HG02763 (cell line): ENCODE data around the gene VPS13D.
"Not testable (repeated sequence)": the region's sequence is repeated elsewhere in the genome, so short reads cannot be mapped to it uniquely, and the experiment has no call there.

Experiments used
- ATAC-seq: cut with Tn5 transposase; IDR thresholded peaks from one replicate; pipeline ENCODE4 v1.9.1; 2021; ENCODE audit warnings: mild to moderate bottlenecking, moderate library complexity; ENCODE audit not compliant: unreplicated experiment

The VPS13D gene

DNA sequence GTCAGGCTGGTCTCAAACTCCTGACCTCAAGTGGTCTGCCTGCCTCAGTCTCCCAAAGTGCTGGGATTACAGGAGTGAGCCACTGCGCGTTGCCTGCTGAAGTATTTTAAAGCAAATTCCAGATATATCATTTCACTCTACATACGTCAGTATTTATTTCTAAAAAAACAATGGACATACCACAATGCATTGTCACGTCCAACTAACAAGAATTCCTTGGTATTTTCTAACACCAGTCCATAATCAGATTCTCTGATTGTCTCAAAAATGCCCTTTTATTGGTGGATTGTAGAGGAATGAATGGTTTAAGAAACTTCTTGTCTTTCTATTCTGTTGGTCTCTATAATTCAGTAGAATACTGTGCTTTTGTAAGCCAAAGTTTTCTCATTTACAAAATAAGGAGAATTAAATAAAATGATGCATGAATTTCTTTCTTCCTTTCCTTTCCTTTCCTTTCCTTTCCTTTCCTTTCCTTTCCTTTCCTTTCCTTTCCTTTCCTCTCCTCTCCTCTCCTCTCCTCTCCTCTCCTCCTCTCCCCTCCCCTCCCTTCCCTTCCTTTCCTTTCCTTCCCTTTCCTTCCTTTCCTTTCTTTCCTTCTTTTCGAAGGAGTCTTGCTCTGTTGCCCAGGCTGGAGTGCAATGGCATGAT lies 55.8 kb downstream of the VPS13D start:
- no peak for ATAC-seq

DNA sequence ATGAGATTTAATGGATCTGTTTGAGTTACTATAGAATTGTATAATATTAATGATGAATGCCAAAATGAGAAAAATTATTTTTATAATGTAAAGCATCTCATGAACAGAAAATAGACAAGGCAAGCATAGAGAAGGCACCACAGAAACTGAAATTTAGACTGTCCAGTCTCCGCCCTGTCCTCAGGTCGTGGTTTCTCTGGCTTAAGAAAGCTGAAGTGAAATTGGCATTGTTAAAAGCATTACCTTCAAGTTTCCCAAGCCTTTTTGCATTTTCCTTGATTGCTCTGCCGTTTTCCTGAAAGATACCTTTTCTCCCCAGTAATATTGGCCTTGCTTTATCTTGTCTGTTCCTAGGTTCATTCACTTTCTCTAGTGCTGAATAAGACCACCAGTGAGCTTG lies 58.0 kb downstream of the VPS13D start:
- no peak for ATAC-seq

DNA sequence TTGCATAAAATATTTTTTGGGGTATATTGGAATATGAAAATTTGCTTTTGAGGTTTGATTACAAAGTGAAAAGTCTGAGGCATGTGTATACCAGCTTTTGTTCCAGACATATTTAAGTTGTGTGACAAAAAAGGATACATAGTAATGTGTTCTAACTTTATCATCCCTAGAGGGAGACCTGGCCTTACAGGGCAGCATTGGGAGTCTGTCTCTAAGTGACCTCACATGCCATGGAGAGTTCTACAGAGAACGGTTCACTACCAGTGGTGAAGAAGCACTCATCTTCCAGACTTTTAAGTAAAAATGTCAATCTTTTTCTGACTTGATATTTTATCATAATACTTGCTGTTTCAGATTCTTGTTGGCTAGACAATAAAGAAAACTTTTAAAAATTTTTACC lies 61.0 kb downstream of the VPS13D start:
- no peak for ATAC-seq

DNA sequence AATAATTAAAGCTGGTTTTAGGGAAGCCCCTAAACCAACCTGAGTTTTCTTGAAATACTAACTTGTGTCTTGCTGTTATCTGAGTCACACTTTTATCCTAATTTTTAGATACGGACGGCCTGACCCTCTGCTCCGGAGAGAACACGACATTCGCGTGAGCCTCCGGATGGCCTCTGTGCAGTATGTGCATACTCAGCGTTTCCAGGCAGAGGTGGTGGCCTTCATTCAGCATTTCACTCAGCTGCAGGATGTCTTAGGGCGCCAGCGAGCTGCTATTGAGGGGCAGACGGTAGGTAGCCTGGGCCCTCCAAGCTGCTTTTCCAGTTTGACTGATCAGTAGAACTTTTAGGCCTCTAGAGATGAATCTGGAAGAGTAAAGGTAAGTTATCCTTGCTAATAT lies 63.6 kb downstream of the VPS13D start:
- no peak for ATAC-seq

DNA sequence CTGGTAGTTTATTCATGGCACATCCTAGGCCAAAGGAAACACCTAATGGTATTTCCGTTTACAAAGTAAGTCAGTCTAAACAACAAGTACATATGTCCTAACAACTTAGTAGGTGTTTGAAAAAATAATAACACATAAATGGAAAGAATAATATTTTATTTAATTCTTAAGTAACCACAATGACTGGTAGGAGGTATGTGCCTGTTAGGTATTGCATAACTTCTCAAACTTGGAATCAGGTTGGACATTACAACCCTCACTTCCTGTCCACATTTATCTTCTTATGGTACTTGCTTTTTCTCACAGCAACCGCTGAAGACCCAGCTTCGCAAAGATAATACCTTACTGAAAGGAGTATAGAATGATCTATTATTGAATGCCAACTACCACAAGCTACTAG lies 64.2 kb downstream of the VPS13D start:
- no peak for ATAC-seq

DNA sequence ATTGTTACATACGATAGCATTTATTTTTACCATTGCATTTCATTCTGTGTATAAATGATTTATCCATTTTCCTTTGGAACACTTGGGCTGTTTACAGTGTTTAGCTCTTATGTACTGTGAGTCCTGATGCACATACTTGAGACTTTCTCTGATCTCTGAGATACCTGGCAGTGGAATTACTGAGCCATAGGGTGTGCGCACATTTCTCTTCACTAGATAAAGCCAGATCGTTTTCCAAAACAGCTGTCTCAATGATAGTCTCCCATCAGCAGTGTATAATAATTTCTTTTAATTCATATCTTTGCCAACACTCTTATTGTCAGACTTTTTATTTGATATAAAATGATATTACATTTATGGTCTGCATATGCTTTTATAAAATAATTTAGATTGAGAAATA lies 66.2 kb downstream of the VPS13D start:
- ATAC-seq, result no peak

DNA sequence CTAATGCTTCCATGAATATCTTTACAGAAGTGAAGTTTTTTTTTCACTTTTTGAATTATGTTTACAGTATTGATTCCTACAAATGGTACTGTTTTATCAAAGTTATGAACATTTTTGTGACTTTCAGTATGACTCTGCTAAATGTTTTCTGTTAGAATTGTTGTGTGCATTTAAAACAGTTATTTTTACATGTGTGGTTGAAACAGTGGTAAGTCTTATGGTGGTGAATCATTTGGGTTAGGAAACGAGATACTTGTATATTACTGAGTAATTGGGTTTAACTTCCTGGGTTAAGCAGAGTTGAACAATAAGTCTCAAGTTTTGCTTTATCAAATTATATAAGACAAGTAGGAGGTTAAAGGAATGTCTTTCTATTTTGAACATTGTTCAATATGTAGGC lies 66.8 kb downstream of the VPS13D start:
- no peak for ATAC-seq

DNA sequence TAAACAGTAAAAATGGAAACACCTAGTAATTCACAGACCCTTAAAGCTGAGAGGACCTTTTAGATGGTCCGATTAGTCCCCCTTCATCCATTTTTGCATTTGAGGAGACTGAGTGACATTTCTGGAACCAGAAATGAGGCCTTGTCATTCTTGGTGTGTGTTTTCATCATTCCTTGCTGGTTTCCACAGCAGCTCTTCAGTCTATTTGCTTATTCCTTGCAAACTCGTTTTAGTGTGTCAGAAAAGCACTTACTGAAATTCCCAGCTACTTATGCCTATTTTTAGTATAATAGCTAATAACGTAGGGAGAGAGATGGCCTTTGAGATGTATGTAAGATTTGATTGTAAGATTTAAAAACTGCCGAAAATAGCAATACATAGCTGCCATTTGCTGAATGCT lies 70.9 kb downstream of the VPS13D start:
- ATAC-seq, result no peak

DNA sequence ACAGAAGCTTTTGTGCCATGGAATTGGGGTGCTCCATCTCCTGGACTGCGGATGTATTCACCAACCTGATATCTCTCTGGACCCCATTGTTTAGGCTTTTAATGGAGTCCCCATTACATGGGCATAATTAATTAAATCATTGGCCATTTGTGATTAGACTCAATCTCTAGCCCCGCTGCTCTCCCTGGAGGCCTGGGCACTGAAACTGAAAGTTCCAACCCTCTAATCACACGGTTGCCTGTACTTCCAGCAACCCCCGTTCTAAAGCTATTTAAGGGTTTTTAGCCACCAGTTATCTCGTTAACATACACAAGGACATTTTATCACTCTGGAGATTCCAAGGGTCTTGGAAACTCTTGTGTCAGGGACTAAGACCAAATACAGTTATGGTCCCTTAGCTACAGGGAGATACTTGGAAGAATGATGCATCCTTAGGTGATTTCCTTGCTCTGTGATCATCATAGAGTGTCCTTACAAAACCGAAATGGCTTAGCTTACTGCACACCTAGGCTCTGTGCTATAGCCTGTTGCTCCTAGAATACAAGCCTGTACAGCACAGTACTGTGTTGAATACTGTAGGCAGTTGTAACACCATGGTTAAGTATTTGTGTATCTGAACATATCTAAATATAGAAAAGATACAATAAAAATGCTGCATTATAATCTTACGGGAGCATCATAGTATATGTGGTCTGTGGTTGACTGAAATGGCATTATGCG lies 71.8 kb downstream of the VPS13D start:
- no peak for ATAC-seq

DNA sequence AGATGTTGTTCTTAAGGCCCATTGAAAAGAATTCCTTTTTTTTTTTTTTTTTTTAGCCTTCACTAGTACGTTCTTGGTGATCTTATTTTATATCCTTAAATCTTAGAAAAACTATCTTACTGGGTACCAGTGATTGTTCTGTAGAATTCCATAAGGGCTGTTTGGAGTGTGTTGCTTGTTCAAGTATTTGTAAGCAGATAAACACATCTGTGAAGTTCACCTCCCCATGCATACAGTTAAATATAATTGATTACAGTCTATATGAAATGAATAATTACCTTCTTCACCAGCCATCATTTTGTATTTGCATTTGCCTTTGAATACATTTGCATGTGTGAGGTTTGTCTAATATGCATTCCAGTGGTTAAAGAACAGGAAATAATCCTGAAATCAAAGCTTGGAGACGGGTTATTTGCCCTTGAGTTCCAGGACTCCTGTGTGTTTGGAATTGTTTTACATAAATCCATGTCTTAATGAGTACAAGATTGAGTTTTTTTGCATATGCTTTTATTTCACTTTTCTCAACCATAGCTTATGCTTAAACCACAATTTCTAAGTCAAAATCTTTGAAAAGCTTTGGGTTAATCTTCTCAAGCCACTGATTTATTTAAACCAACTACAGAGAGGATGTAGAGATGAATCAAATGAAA lies 73.1 kb downstream of the VPS13D start:
- no peak for ATAC-seq

DNA sequence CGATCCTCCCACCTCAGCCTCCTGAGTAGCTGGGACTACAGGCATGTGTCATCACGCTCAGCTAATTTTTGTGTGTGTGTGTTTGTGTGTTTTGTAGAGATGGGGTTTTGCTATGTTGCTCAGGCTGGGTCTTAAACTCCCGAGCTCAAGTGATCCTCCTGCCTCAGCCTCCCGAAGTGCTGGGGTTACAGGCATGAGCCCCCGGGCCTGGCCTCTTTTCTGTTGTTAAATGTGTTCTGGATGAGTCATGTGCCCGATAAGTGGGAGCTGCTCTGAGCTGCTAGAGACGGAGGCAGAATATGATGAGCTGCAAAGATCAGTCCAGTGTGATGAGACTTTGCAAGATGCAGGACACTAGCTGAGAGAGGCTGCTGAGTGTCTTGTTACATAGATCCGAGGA lies 75.5 kb downstream of the VPS13D start:
- ATAC-seq, result no peak

DNA sequence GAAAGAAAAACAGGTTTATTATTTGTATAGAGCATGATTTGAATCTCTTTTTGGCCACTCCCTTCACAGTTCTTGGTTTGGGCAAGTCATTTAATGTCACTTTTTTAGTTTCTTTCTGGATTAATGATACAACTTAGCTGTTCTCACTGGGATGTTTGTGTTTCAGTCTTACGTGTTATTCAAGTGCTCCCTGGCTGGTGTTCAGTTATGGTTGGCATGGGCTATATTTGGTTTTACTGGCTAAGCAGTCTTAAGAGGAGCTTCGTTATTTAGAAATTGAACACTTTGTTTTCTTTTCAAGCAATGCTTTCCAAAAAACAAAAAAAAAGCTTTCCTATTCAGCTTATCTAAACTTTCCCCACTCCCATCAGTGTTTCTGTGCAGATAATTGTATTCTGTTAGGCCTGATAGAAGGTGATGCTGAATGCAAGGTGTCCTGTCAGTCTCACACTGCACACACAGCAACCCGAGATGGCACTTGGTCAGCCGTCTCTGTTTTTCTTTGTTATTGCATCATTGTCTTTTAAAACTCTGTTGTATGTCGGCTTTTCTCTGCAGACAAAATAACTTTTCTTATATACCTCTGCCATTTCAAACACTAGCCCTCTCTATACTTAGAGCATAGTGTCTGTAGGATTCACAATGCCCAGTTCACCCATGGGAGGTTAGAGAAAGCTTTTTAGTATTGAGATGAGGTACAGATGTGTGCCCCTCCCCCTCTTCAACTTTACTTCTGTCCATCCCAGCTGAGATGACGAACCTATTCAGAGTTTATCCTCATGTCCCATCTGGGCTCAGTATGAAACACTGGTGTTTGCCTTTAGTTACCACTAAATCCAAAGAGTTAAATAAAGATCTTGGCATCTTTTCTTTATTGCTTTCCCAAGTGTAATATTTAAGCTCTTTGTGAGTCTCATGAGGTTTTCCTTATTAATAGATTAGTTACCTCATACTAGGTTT lies 80.2 kb downstream of the VPS13D start:
- ATAC-seq, result no peak

DNA sequence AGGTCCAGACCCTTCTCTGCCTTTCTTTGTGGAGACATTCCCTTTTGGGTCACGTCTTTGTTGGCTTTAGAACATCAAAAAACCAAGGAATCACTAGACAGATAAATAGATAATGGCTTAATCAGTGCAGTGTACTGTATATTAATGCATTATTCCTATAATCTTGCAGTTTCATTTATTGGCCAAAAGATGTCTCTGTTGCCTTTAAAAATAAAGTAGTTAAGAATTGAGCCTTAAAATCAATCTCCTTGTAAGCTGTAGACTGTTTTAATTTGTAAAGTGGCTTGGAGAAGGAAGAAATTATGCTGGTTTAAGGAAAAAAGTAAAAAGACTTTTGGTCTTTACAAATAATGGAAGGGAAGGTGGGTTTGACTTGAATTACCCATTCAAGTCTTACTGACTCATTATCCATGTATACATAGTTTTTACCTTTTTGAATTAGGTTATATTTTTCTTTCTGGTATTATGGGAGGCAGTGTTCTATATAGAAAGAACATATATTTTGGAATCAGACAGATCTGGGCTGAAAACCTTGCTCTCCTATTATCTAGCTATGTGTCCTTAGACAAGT lies 84.6 kb downstream of the VPS13D start:
- ATAC-seq, result no peak

DNA sequence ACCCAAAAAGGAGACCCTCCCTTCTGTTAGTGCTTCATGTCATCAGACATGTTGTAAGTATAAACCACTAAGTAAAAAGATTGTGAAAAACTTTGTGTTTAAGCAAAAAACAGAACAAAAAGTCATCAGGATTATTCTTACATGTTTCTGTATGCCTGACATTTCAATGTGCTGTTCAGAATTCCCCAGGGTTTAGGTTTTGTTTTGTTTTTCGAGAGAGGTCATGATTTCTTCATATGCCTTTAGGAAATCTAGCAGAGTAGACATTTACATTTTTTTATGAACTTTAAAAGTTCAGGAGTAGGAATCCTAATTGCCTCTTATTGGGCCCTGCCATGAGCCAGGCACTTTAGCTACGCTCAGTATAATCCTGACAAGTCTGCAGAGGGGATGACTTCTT lies 85.3 kb downstream of the VPS13D start:
- ATAC-seq, result no peak

DNA sequence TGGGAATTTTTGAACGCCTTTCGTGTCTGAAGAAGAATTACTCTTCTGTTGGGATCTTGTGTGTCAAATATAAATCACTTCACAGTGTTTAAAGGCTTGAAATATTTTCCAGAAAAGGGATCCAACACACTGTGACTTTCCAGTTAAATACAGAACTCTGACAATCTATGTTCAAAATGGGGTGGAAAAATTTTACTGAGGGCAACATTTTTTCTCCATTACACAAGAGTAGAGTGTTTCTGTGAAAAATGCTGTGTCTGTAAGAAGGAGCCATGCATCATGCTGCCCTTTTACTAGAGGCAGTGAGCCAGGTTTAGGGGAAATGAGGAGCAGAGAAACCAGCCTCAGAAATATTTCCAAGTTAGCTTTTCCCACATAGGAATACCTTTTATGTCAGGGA lies 86.5 kb downstream of the VPS13D start:
- ATAC-seq, result no peak

DNA sequence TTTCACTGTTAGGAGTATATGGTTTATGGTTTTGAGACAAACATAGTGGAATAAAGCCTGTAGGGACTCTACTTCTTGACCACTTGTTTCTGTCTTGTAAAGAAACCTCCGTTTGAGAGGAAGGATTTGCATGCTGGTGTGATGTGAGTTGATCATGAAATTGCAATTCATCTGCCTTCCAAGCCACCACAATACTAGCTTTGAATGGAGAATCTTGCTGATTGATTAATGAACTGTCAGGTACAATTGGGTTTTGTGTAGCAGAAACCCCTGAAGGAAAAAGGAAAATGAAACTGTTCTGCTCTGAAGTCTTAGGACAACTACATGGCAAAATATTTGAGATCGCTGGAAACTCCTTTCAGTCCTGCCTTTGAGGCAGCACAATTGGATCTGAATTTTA lies 90.7 kb downstream of the VPS13D start:
- no peak for ATAC-seq

DNA sequence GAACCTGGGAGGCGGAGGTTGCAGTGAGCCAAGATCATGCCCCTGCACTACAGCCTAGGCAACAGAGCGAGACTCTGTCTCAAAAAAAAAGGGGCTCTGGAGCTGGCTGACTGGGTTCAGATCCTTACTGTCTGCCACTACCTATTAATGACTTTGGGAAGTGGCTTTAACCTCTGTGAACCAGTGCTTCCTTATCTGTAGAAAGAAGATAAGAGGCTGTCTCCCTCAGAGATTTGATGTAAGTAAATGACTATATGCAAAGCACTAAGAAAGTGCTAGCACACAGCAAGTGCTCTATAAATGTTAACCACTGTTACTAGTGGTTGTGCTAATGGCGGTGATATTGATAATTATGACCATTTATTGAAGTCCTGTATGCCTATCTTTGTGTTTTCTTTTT lies 94.6 kb downstream of the VPS13D start:
- ATAC-seq, result no peak

DNA sequence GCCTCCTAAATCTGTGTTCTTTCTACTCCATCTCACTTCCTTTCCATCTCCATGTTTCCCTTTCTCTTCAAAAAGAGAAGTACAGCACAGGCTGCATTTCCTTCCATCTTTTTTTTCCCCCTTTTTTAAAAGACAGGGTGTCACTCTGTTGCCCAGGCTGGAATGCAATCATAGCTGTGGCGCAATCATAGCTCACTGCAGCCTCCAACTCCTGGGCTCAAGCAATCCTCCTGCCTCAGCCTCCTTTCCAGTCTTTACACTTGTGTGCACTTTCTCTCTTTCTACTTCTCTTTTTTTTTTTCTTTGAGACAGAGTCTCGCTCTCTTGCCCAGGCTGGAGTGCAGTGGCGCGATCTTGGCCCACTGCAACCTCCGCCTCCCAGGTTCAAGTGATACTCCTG lies 95.1 kb downstream of the VPS13D start:
- not testable (repeated sequence) for ATAC-seq

DNA sequence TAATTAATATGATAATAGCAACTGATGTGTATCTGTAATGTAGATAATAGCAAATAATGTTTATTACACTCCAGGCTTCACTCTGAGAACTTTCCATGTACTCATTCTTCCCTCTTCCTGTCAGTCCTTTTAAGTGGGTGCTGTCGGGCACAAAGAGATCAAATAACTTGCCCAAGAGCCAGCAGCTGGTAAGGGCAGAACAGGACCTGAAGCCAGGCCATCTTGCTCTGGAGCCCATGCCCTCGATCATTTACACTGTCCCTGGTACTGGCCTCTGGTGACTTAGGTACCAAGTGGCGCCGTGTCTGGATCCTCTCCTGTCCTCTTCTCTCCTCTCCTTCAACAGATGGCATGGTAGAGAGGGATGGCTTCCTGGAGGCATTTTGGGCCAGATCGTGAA lies 97.2 kb downstream of the VPS13D start:
- ATAC-seq, result no peak

DNA sequence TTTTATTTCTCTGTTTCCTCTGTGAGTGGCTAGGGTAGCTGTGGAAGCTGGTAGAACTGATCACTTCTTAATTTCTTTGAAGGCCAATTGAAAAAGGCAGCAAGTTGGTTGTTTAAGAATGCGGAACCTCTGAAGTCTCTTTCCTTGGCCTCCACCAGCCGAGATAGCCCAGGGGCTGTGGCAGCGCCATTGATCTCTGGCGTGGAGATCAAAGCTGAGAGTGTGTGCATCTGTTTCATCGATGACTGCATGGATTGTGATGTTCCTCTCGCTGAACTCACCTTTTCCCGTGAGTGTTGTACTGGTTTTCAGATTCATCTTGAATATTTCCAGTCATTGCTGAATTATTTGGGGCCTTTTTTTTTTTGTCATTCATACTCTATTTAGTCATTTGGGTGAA lies 97.7 kb downstream of the VPS13D start:
- ATAC-seq, result no peak
